ENCODE results near the gene TLE5.
"Not testable (repeated sequence)": the region's sequence is repeated elsewhere in the genome, so short reads cannot be mapped to it uniquely, and the experiment has no call there.

The TLE5 gene

DNA sequence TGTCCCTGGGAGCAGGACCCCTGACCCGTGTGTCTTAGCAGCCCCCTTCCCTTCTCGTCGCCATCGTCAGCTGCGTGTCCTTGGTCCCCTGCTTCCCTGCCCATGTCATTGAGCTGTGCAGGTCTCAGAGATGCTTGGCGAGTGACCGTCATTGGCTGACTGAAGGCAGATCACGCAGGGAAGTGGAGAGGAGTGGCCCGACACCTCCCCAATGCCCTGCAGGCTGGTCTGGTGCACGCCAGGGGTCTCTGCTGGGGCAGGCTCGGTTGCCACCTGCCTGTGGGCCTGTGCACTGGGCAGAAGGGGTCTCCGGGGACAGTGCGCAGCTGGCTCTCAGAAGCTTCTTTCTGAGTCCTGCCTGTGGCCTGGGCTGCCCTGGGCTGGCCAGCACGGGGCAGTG, 38.0 kb upstream of the TLE5 start:
- DNase-seq (ENCODE audit: insufficient read length, low spot score) (no peak), FAIRE-seq (no peak)
- no peak for TF ChIP-seq POLR2A (IDR thresholded peaks at IDR 0.05; ENCODE audit: low read depth, low read length)

DNA sequence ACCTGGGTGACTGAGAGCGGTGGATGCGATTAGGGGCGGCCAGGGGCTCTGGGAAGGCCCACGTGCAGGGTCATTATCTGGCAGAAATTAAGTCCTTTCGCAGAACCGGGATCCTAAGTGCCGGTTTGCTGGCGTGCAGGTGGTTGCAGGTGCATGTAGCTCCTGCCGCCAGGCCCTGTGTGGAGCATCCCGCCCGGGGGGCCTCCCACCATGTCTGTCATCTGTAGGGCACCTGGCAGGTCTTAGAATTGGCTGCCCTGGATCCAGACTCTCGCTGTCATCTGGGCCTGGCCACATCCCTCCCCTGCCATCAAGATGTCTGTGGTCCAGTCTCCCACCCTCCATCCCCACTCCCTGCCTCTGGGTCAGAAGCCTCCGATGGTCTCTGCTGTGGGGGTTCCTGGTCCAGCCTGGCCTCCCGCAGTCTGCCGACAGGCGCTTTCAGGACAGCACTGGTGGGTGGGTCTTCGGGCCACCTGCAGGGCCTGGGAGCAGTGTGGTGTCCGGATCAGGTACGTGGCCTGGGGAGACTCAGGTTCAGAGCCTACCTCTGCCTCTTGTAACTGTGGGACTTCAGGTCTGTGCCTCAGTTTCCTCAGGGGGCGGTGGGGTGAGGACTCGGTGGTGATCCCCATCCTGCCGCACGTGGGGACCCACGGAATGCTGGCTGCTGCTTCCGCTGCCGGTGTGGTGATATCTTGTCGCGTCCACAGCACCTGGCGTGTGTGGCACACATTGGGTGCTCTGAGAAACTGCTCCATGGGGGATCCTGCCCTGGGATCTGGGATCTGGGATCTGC, 37.3 kb upstream of the TLE5 start:
- FAIRE-seq (no peak), DNase-seq (ENCODE audit: insufficient read length, low spot score) (no peak)
- no peak for TF ChIP-seq POLR2A (IDR thresholded peaks at IDR 0.05; ENCODE audit: low read depth, low read length)

DNA sequence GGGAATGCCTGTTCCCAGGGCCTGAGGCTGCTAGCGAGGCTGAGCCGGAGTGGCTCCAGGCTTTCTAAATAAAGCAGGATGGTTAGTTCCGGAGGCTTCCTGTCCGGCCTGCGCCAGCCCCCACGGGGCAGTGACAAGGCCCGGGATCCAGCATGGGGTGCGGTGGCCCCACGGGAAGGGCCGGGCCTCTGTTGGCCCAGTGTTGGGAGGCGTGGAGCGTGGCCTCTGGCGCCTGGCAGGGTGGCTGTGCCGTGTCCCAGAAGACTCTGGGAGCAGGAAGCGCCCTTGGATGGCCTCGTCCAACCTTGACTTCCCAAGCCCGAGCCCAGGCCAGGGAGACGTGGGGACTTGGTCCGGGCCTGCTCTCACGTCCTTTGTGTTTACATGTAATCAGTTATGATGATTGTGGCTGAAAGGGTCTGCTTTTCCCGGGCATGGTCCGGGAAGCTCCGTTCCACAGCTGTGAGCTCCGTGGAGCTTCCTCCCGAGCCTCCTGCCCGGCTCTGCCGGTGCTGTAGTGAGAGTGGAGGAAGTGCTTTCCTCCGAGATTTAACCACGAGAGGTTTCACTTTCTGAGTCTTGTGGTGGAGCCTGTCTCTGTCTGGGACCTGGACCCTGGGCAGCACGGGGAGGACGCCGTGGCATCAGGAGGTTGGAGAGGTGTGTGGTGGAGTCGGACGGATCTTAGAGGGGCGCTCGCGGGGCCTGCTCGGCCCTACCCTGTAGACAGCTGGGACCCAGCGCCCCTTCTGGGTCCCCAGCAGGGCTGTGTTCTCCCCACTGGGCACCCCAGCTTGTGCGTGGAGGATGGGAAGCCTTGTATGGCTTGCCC, 36.4 kb upstream of the TLE5 start:
- no peak for FAIRE-seq
- no peak for TF ChIP-seq POLR2A (IDR thresholded peaks at IDR 0.05; ENCODE audit: low read depth, low read length)
- DNase-seq (ENCODE audit: insufficient read length, low spot score), result no peak

DNA sequence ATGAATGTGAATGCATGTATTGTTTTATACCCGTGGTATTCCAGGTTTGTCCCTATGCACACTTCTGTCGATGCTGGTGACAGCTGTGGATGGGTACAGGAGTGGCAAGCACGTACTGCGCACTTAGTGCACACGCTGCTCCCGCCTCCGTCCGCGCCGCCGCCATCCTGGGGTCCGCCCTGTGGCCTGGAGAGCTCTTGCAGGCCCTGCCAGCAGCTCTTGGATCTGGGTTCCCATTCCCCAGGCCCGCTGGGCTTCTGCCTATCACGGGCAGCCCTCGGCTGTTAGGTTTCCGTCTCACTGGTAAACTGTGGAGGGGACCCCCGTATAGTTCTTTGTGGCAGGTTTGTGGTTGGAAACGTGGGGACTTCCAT, 35.8 kb upstream of the TLE5 start:
- no peak for TF ChIP-seq POLR2A (IDR thresholded peaks at IDR 0.05; ENCODE audit: low read depth, low read length)
- DNase-seq (ENCODE audit: insufficient read length, low spot score), result no peak
- no peak for FAIRE-seq

DNA sequence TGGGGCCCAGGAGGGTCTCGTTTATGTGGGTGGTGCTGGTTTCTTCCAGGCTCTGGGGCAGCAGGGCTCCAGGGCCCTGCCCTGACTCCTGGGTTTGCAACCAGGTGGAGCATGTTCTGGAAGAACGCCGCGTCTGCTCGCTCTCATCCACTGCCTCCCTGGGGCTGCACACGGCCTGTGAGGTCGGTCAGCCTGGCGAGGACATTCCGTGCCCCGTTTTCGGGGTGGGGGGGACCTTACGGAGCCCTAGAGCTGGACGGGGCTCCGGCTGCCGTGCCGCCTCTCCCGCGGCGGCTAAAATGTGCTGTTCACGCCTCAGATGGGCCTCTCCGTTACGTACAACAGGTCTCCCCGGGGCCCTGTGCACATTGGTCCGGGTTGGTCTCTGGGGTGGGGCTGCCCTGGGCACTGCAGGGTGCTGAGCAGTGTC, 35.2 kb upstream of the TLE5 start:
- DNase-seq (ENCODE audit: insufficient read length, low spot score) (no peak), FAIRE-seq (no peak)
- no peak for TF ChIP-seq POLR2A (IDR thresholded peaks at IDR 0.05; ENCODE audit: low read depth, low read length)

DNA sequence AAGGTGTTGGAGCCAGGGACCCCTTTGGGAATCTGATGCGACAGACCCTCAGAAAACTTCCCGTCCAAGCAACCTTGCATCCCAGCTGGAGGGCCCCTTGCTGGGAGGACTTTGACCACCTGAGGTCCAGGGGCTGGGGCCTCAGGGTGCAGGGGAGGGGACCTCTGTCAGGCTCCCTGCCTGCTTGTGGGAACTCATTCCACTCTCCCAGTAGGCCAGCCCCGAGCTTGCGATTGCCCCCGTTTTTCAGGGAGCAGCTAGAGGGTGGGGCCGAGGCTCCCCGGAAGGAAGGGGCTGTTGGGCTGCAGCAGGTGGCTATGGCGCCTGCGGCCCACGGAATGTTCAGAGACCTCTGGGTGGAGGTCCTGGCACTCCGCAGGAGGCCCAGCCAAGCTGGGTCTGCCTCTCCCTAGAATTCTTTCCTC, 34.6 kb upstream of the TLE5 start:
- no peak for DNase-seq (ENCODE audit: insufficient read length, low spot score)
- no peak for FAIRE-seq
- no peak for TF ChIP-seq POLR2A (IDR thresholded peaks at IDR 0.05; ENCODE audit: low read depth, low read length)

DNA sequence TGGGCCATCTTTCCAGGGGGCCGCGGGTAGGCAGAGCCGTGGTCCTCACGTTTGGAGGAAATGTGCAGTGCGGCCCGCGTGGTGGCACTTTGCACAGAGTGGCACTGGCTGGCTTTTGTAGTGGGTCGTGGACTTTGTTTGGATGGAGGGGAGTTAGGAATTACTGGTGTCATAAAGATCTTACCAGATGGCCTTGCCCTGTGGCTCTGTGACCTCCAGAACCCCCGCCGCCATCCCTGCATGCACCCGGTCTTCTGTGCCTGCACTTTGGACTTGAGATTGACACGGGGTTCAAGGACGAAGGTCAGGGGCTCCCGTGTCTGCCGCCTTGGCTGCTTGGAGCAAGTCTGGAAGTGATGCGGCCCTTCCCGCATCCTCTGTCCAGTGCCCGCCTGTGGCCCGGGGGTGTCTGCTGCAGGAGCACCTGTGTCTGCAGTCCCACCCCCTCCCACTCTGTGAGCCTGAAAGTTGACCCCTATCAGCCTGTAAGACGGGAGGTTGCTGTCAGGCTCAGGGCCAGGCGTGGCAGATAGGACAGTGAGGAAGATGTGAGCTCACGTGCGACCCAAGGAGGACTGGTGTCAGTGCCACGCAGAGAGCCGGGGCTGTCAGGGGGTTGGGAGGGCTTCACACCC, 34.1 kb upstream of the TLE5 start:
- DNase-seq (ENCODE audit: insufficient read length, low spot score) (no peak), FAIRE-seq (no peak)

DNA sequence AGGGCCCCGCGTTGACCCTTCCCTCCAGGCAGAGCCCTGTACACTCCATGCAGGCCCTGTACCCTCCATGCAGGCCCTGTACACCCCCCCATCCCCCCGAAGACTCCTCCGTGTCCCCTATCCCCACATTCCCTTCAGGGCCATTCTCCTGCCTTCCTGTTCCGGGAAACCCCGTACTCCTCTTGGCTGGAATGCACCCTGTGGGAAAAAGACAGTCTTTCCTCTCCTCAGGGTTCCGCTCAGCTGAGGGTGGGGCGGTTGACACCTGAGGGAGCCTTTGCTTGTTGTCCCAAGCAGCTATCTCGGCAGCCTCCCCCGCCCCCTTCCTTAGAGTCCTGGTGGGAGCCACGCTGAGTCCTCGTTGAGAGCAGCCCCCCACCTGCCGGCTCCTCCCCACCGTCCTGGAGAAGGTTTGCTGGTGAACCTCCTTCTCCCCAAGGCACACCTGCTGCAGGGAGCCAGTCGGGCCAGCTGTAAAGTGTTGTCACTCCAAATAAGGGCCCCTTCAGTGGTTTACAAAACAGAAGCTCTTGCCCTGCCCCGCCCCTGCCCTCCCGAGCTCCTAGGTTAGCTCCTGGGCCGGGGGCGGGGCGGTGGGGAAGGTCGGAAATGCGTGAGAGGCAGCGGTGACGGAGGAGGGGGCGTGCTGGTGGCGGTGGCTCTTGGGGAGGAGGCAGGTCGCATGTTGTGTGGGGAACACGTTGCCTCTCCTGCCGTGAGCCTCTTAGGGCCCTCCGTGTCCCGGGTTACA, 33.3 kb upstream of the TLE5 start:
- DNase-seq (ENCODE audit: insufficient read length, low spot score), result no peak
- FAIRE-seq, result no peak
- TF ChIP-seq POLR2A (IDR thresholded peaks at IDR 0.05; ENCODE audit: low read depth, low read length), result no peak

More for the DNA sequence above, 34.1 kb upstream of the TLE5 start:
- no peak for TF ChIP-seq POLR2A (IDR thresholded peaks at IDR 0.05; ENCODE audit: low read depth, low read length)

DNA sequence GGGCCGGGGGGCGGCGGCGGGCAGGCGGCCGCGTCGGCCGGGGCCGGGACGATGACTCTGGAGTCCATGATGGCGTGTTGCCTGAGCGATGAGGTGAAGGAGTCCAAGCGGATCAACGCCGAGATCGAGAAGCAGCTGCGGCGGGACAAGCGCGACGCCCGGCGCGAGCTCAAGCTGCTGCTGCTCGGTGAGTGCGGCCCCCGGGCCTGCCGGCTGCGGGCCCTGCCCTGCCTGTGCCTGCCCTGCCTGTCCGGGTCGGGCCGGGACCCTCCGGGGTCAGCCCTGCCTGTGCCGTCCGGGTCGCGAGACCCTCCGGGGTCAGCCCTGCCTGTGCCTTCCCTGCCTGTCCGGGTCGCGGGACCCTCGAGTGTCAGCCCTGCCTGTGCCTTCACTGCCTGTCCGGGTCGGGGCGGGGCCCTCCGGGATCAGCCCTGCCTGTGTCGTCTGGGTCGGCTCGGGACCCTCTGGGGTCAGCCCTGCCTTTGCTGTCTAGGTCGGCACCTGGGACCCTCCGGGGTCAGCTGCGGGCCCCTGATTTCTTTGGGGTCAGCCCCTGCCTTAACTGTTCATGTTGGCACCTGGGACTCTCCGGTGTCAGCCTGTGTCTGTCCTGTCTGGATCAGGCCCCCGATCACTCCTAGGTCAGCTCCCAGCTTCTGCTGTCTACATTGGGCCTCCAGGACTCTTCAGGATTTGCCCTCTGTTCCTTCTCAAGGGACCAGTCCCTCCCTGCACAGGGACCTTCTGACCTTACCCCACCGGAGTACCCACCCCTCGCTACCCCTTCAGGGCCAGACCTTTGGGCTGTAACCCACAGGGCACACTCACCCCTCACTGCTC, 32.5 kb upstream of the TLE5 start:
- no peak for DNase-seq (ENCODE audit: insufficient read length, low spot score)
- TF ChIP-seq POLR2A (IDR thresholded peaks at IDR 0.05; ENCODE audit: low read depth, low read length), result no peak
- no peak for FAIRE-seq

DNA sequence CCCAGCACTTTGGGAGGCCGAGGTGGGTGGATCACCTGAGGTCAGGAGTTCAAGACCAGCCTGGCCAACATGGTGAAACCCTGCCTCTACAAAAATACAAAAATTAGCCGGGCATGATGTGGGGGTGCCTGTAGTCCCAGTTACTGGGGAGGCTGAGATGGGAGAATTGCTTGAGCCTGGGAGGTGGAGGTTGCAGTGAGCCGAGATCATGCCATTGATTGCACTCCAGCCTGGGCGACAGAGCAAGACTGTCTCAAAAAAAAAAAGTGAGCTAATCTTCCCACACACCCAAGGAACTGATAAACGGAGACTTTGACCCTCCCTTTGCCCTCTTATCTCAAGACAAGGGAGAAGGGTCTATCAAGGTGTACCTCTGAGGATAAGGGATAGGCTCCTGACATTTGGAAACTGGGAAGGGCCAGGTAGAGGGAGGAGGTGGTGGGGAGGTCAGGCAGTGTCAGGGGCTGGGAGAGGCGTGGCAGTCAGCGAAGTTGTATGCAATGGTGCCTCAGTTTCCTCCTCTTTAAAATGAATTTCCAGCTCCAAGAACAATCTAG, 27.1 kb upstream of the TLE5 start:
- not testable (repeated sequence) for DNase-seq (ENCODE audit: insufficient read length, low spot score); FAIRE-seq

DNA sequence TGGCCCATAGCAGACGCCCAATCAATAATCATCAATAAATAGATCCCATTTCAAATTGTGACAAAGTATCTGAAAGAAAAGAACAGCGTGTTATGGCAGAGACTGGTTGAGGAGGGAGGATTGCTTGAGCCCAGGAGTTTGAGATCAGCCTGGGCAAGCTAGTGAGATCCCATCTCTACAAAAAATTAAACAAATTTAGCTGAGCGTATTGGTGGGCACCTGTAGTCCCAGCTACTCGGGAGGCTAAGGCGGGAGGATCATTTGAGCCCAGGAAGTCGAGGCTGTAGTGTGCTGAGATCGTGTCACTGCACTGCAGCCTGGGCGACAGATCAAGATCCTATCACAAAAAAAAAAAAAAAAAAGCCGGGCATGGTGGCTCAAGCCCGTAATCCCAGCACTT, 25.5 kb upstream of the TLE5 start:
- DNase-seq (ENCODE audit: insufficient read length, low spot score) (no peak), FAIRE-seq (no peak)
- no peak for TF ChIP-seq POLR2A (IDR thresholded peaks at IDR 0.05; ENCODE audit: low read depth, low read length)

DNA sequence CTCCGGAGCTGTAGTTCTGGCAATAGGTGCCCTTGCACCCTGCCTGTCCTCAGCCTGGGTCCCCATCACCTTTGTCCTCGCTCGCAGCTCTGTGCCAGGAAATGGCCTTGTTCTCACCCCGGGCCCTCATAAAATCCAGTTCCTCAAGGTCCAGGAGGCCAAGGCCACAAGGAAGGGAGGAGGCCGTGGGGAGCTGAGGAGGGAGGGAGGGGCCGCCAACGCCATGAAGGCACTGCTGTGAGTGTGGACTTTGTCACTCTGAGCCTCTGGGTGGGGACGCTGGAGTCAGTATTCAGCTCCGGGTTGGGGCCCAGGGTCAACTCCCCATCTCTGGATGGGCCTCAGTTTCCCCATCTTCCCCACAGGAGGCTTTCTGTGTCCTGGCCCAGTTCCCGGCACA, 22.6 kb upstream of the TLE5 start:
- FAIRE-seq (no peak), DNase-seq (ENCODE audit: insufficient read length, low spot score) (no peak)
- TF ChIP-seq POLR2A (IDR thresholded peaks at IDR 0.05; ENCODE audit: low read depth, low read length), result no peak

DNA sequence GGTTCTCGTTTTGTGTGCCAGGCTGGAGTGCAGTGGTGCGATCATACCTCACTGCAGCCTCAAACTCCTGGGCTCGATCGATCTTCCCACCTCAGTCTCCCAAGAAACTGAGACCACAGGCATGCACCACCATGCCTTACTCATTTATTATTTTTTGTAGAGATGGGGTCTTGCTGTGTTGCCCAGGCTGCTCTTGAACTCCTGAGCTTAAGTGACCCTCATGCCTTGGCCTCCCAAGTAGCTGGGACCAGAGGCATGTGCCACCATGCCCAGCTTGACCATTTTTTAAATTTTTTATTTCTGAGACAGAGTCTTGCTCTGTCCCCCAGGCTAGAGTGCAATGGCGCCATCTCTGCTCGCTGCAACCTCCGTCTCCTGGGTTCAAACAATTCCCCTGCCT, 21.7 kb upstream of the TLE5 start:
- FAIRE-seq, result no peak
- no peak for TF ChIP-seq POLR2A (IDR thresholded peaks at IDR 0.05; ENCODE audit: low read depth, low read length)
- no peak for DNase-seq (ENCODE audit: insufficient read length, low spot score)
